GM19438 (cell line): ENCODE results near the gene AGTPBP1.

Experiments
- ATAC-seq: cut with Tn5 transposase; IDR thresholded peaks from one replicate; pipeline ENCODE4 v1.9.1; 2021; ENCODE audit warnings: low read depth; ENCODE audit not compliant: unreplicated experiment

Gene AGTPBP1

DNA sequence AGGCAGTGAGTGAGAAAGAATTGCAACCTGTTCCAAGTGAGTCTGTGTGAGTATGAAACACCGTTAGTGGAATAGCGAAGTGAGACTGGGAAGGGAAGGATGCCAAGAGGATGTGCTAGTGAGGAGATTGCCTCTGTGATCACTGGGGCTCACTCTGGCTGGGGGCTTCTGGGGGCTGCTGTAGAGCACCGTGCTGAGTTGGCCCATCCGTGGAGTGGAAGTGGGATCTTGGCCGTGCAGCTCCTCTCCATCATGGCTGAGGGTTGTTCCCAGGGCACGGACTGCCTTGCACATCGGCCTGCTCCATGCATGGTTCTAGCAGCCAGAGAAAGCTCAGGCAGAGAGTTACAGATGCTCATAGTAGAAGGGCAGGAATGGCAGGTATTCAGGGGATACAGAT is 236.1 kb downstream of the AGTPBP1 start:
- no peak for ATAC-seq

DNA sequence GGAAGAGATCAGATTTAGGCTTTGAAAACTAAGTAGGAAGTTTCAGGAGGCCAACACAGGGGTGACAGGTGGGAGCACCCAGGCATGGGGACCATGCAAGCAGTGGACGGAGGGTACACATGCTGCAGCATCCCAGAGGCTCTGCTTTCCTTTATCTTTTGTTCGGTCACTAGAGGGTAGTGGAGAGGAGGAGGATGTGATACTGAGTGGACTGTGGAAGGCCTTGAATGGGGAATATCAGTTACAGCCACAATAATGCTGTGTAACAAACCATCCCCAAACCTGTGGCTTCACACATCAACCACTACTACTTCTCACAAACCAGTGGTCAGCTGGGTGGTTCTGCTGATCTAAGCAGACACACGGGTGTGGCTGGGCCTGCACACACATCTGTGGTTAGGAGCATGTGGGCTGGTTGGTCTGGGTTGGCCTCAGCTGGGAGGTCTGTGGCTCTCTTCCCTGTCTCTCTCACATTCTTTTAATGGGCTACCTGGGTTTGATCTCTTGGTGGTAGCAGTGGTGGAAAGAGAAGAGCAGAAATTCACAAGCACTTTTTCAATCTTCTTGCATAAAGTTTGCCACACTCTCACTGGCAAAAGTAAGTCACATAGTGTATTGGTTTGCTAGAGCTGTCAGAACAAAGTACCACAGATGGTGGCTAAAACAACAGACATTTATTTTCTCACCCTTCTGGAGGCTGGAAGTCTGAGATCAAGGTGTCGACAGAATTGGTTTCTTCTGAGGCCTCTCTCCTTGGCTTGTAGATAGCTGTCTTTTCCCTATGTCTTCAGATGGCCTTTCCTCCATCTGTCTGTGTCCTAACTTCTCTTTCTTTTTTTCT is 238.7 kb downstream of the AGTPBP1 start:
- ATAC-seq: no peak

GRCh38 chr9:85501882-85502281 is 239.9 kb downstream of the AGTPBP1 start:
- ATAC-seq: no peak

DNA sequence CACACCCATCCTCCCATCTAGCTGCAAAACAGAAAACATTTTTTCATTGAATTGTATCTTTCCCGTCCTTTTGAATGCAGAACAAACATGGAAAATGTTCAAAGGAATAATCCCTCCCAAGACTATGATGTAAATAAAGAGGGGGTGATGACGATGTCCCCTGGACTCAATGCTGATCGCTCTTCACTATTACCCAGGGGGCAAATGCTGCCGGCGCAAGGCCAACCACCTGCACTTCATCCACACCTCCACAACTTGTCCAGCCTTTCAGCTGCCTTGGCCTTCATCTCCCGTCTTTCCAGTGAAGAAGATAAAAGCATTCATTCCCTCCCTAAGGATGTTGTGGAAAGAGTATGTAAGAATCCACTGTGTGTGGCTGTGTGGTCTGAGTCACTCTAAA is 240.3 kb downstream of the AGTPBP1 start:
- ATAC-seq: no peak
